AG10803 (cell line): ENCODE measurements around the gene EPS8L3.

Source experiments
- DNase-seq: peaks from one replicate; pipeline ENCODE4 v3.0.0; 2010; ENCODE audit warnings: low read depth
- H3K4me3 ChIP-seq: 2 replicates; pipeline ENCODE4 v1.5.1; 2011; ENCODE audit warnings: mild to moderate bottlenecking, low read length, control low read depth
- TF ChIP-seq, protein P1 (sequence below): conservative IDR thresholded peaks from 2 replicates; pipeline ENCODE4 v1.5.1; 2011; ENCODE audit warnings: mild to moderate bottlenecking, low read length, control low read depth, inconsistent platforms

Gene EPS8L3

DNA sequence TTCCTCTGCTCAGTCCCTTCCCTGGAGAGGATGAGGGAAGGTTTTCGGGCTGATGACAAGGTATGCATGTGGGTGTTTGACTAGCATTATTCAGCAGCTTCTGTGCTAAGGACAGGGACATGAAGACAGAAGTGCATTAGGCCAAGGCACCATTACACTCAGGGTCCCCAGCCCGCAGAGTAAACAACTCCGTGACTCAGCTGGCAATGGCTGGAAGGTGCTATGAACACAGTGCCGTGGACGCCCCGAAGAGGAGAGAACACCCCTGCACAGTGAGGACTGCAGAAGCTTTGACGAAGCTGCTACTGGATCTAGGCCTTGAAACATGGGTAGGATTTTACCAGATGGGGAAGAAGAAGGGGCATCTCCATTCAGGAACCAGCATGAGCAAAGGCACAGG, 13.7 kb upstream of the EPS8L3 start:
- H3K4me3 ChIP-seq: no peak overlapping the region
- TF ChIP-seq, protein P1, sequence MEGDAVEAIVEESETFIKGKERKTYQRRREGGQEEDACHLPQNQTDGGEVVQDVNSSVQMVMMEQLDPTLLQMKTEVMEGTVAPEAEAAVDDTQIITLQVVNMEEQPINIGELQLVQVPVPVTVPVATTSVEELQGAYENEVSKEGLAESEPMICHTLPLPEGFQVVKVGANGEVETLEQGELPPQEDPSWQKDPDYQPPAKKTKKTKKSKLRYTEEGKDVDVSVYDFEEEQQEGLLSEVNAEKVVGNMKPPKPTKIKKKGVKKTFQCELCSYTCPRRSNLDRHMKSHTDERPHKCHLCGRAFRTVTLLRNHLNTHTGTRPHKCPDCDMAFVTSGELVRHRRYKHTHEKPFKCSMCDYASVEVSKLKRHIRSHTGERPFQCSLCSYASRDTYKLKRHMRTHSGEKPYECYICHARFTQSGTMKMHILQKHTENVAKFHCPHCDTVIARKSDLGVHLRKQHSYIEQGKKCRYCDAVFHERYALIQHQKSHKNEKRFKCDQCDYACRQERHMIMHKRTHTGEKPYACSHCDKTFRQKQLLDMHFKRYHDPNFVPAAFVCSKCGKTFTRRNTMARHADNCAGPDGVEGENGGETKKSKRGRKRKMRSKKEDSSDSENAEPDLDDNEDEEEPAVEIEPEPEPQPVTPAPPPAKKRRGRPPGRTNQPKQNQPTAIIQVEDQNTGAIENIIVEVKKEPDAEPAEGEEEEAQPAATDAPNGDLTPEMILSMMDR: no peak
- no peak for DNase-seq

DNA sequence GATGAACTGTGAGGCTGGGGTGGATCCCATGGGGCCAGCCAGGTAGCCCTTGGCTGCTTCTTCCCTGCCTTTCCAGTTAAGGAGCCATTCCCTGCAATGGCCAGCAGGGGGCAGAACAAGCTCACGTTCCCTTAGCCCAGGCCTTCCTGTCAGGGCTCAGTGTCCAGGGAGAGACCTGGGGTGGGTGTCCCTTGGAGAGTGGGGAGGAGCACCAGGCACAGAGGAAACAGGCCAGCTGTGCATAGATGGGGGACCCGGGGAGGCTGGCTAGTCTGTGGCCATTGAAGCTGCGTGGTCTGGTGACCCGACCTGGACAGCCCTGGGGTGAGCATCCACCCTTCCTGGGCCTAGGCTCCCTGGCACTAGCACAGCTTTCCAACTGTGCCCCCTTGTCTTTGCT, 13.2 kb upstream of the EPS8L3 start:
- peak; percentile 76 for DNase-seq
- H3K4me3 ChIP-seq: no peak overlapping the region
- TF ChIP-seq, protein P1: peak; percentile 96

DNA sequence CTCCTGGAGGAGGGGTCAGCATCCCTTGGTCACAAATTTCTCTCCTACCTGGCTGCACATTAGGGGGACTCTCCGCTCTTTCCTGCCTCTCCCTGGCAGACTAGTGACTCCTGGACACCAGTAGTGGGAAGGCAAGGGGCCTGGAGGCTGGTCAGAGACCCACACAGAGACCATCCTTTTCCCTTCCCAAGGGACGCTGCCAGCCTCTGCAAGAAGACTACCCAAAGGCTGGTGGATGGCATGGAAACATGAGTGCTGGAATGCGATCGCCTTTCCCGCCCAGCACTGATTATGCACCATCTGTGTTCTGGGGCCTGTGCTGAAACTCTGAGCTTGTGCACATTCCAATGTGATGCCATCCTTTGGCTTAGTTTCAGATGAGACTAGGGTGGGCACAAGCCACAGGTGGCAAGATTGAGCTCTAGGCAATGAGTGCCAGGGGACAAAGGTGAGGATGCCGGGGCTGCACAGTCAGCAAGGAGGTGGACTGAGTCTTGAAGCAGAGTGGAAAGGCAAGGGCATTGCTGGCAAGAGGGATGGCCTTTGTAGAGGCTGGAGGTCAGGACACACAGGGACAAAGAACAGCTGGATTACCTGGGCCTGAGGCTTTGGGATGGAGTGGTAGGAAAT, 12.6 kb upstream of the EPS8L3 start:
- H3K4me3 ChIP-seq: no peak overlapping the region
- TF ChIP-seq, protein P1: no peak
- no peak for DNase-seq

DNA sequence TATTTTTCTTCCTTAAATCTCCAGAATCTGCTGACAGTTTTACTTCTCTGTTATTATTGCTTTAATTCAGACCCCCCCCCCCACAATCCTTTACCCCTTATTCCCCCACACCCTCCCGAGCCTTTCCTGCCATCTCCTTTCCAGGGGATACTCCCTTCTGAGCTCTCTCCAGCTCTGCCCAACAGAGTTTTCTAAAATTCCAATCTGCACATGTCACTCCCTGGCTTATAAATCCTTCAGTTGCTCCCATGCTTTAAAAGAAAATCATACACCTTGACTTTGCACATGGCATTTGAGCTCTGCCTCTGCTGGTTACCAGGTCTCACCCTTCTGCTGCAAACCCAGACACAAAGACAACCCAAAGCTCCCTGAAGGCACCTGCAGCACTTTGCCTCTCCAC, 11.7 kb upstream of the EPS8L3 start:
- no peak for DNase-seq
- TF ChIP-seq, protein P1: no peak
- H3K4me3 ChIP-seq: no peak overlapping the region

DNA sequence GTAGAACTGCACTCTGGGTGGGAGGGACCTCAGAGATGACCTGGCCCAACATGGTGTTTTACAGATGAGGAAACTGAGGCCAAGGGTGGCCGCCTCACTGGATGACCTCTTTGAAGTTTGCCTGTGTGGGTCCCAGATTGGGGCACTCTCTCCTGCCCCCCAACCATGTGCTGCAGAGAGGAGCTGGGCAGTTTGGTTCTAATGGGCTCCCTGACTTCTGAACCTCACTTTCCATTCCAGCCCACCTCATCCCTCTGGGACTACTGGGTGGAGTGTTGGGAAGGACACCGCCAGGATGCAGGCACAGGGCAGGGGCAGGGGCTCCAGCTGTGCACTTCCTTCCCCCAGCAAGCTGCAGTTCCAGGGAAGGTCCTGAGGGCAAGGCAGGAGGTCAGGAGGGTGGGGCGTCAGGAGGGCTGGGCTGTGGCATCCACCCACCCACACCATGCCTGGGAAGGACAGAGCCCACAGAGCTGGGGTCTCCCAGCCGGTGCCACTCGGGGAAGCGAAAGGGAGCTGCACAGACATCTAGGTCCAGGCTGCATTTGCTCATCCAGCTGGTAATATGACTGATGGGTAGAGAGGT, 10.3 kb upstream of the EPS8L3 start:
- TF ChIP-seq, protein P1: no peak
- DNase-seq: no peak
- no peak overlapping the region for H3K4me3 ChIP-seq

DNA sequence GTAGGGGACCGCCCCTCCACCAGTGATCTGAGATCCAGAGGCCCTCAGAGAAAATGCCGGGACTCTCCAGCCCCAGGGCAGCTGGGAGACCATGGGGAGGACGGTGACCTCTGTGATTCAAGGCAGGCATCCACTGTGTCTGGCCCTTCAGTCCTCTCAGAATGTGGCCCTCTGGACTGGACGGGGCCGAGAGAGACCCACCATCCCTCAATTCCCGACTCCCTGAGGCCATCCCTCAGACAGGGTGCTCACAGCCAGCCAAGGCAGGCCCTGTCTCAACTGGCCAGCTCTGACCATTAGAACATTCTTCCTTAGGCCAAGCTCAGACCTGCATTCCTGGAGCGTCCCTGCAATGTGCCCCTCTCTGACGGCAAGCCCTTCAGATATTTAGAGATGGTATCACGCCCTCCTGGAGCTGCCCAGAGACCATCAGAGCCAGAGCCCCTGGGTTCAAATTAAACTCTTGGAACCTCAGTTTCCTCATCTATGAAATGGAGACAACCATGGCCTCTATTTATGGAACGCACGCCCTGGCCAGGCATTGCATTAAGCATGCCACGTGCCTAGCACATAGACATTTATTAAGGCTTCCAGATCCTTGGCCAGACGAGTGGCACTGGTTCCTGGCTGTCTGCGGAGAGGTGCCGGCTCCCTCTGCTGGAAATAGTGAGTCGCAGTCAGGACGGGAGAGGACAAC, 9.6 kb upstream of the EPS8L3 start:
- H3K4me3 ChIP-seq: no peak overlapping the region
- TF ChIP-seq, protein P1: peak; percentile 94
- DNase-seq: peak; percentile 89
